Right ventricle myocardium inferior (tissue), 1 donor: ENCODE data around the gene GALNT2. TPM values are rescaled to one million over a fixed set of nuclear protein-coding genes. Genes with fewer than 3 reads are reported as not detected.

Source experiments
- ATAC-seq: fragments of 200-7000 bp; cut with Tn5 transposase; one replicate; pipeline ENCODE4 v1.9.1; 2020; ENCODE audit warnings: mild to moderate bottlenecking, moderate library complexity
- DNase-seq: peaks from one replicate; pipeline ENCODE4 v3.0.0; 2021; ENCODE audit errors: missing footprints
- intact Hi-C: fragments of 100-400 bp; cut with DNase I; formaldehyde crosslinking; loops from one replicate; pipeline ENCODE4 v1.11.0; 2022
- total RNA-seq: library from RNA; stranded (reverse); fragmentation: NEBNext Ultra II Directional; extraction: Animal tissue kit (Norgen Biotek cat#: 25700); gene quantifications from one replicate; pipeline ENCODE4 v1.2.1, GENCODE V29; 2021
- donor health status: DM: no; HTN: yes; CAD: no; lungs with severe emphysema.

The GALNT2 gene
- total RNA-seq, 1 donor from 2014 or later = 29.2 TPM

GRCh38 chr1:230166366-230167132 is 99.5 kb downstream of the GALNT2 start:
- no peak for ATAC-seq

GRCh38 chr1:230167419-230167852 is 100.4 kb downstream of the GALNT2 start:
- no peak for ATAC-seq
- intact Hi-C loops = no loop called here

More at GRCh38 chr1:230166366-230167132, 99.5 kb downstream of the GALNT2 start:
- intact Hi-C loops = no loop called here
- DNase-seq = no peak

GRCh38 chr1:230169454-230170152 is 102.6 kb downstream of the GALNT2 start:
- ATAC-seq = peak; percentile 51
- intact Hi-C loops = no loop called here
- no peak for DNase-seq

More at GRCh38 chr1:230167419-230167852, 100.4 kb downstream of the GALNT2 start:
- DNase-seq = no peak

GRCh38 chr1:230170153-230170547 is 103.1 kb downstream of the GALNT2 start:
- ATAC-seq (no peak), DNase-seq (no peak)
- intact Hi-C loops = no loop called here

- DNase-seq = no peak
- intact Hi-C loops = no loop called here
- ATAC-seq = no peak
Measured at GRCh38 chr1:230170622-230171021, 103.6 kb downstream of the GALNT2 start.

- ATAC-seq = no peak
Measured at GRCh38 chr1:230171356-230172015, 104.4 kb downstream of the GALNT2 start.

GRCh38 chr1:230172016-230172537 is 105.0 kb downstream of the GALNT2 start:
- ATAC-seq = no peak
- intact Hi-C loops = no loop called here
- DNase-seq = no peak

More at GRCh38 chr1:230171356-230172015, 104.4 kb downstream of the GALNT2 start:
- DNase-seq = no peak
- intact Hi-C loops = no loop called here

GRCh38 chr1:230173187-230173975 is 106.3 kb downstream of the GALNT2 start:
- intact Hi-C loops = no loop called here
- ATAC-seq (no peak), DNase-seq (no peak)

GRCh38 chr1:230174041-230174440 is 107.0 kb downstream of the GALNT2 start:
- ATAC-seq (no peak), DNase-seq (no peak)
- intact Hi-C loops = no loop called here

GRCh38 chr1:230174471-230175162 is 107.6 kb downstream of the GALNT2 start:
- no peak for DNase-seq
- no peak for ATAC-seq
- intact Hi-C loops = loop anchor here (5.0 kb wide), 1 partner anchor 107 kb away; the partner anchor contains the start of gene GALNT2

- DNase-seq (no peak), ATAC-seq (no peak)
- intact Hi-C loops = loop anchor here (5.0 kb wide), 1 partner anchor 108 kb away; the partner anchor contains the start of gene GALNT2
Measured at GRCh38 chr1:230175163-230175747, 108.2 kb downstream of the GALNT2 start.

GRCh38 chr1:230175839-230176238 is 108.8 kb downstream of the GALNT2 start:
- intact Hi-C loops = loop anchor here (5.0 kb wide), 1 partner anchor 109 kb away; the partner anchor contains the start of gene GALNT2
- ATAC-seq = no peak
- no peak for DNase-seq

GRCh38 chr1:230176326-230176725 is 109.3 kb downstream of the GALNT2 start:
- DNase-seq = no peak
- intact Hi-C loops = loop anchor here (5.0 kb wide), 1 partner anchor 109 kb away; the partner anchor contains the start of gene GALNT2

GRCh38 chr1:230176871-230177411 is 109.9 kb downstream of the GALNT2 start:
- intact Hi-C loops = loop anchor here (5.0 kb wide), 1 partner anchor 110 kb away; the partner anchor contains the start of gene GALNT2
- ATAC-seq (peak; percentile 98), DNase-seq (peak; percentile 83)

More at GRCh38 chr1:230176326-230176725, 109.3 kb downstream of the GALNT2 start:
- no peak for ATAC-seq

- intact Hi-C loops = loop anchor here (5.0 kb wide), 1 partner anchor 112 kb away; the partner anchor contains the start of gene GALNT2
- ATAC-seq (no peak), DNase-seq (no peak)
Measured at GRCh38 chr1:230179249-230179648, 112.2 kb downstream of the GALNT2 start.

GRCh38 chr1:230185076-230186001 is 118.3 kb downstream of the GALNT2 start:
- ATAC-seq = peak; percentile 45
- intact Hi-C loops = no loop called here
- DNase-seq = no peak
